K562 (cell line): ENCODE measurements around the gene RSF1. TPM values are rescaled to one million over a fixed set of nuclear protein-coding genes. Genes with fewer than 3 reads are reported as not detected.

ENCODE experiments used
- ATF7 ChIP-seq: fragments of 450-650 bp; IDR thresholded peaks from 2 replicates; pipeline ENCODE4 v1.7.1; 2014; ENCODE audit warnings: mild to moderate bottlenecking, moderate library complexity
- BCL6 ChIP-seq: fragments of 250-450 bp; sonication (Bioruptor Pico); IDR thresholded peaks from 2 replicates; pipeline ENCODE4 v1.4.0; 2020
- CLOCK ChIP-seq: fragments of 250-450 bp; sonication (Bioruptor Pico); IDR thresholded peaks from 2 replicates; pipeline ENCODE4 v1.4.0; 2020; ENCODE audit warnings: mild to moderate bottlenecking, moderate library complexity, borderline replicate concordance
- GATA2 ChIP-seq: sonication (generic); formaldehyde crosslinking; IDR thresholded peaks from 2 replicates; pipeline ENCODE4 v1.4.0; 2020; ENCODE audit warnings: mild to moderate bottlenecking, missing genetic modification reagents
- GATAD2A ChIP-seq: fragments of 450-650 bp; IDR thresholded peaks from 2 replicates; pipeline ENCODE4 v1.6.1; 2017
- HMGN3 ChIP-seq: IDR thresholded peaks from 2 replicates; pipeline ENCODE4 v1.6.1; 2011; ENCODE audit warnings: borderline replicate concordance, low read depth, mild to moderate bottlenecking, mixed read lengths, low read length; ENCODE audit not compliant: insufficient read length; ENCODE audit errors: extremely low read depth
- POLR2H ChIP-seq: IDR thresholded peaks from 2 replicates; pipeline ENCODE4 v1.6.1; 2016; ENCODE audit warnings: missing genetic modification characterization, low read depth, mild to moderate bottlenecking, control low read depth, missing compliant biosample characterization, moderate library complexity
- RBM14 ChIP-seq: fragments of 200-400 bp; formaldehyde crosslinking; IDR thresholded peaks from 2 replicates; pipeline ENCODE4 v1.6.1; 2018; ENCODE audit warnings: low read depth, mild to moderate bottlenecking, low read length, moderate library complexity, borderline replicate concordance; ENCODE audit not compliant: insufficient read depth
- RBM15 ChIP-seq: fragments of 200-400 bp; formaldehyde crosslinking; IDR thresholded peaks from 2 replicates; pipeline ENCODE4 v1.6.1; 2018; ENCODE audit warnings: mild to moderate bottlenecking, low read length, moderate library complexity; ENCODE audit not compliant: insufficient read depth
- SIX5 ChIP-seq, 2 experiments: IDR thresholded peaks; 2 replicates each; pipeline ENCODE4 v1.6.1; 2011; ENCODE audit warnings: low read length in 2 of 2, borderline replicate concordance in 1 of 2, low read depth in 1 of 2, mild to moderate bottlenecking in 1 of 2, moderate library complexity in 1 of 2; ENCODE audit not compliant: insufficient read depth in 1 of 2
- SOX6 ChIP-seq: fragments of 450-650 bp; IDR thresholded peaks from 2 replicates; pipeline ENCODE4 v1.6.1; 2014; ENCODE audit warnings: mild to moderate bottlenecking
- SRSF9 ChIP-seq: fragments of 200-400 bp; formaldehyde crosslinking; IDR thresholded peaks from 2 replicates; pipeline ENCODE4 v1.6.1; 2017; ENCODE audit warnings: low read depth, low read length, borderline replicate concordance
- ZNF134 ChIP-seq: fragments of 250-450 bp; sonication (Bioruptor Pico); conservative IDR thresholded peaks from 2 replicates; pipeline ENCODE4 v1.4.0; 2020
- ZNF239 ChIP-seq: fragments of 250-450 bp; sonication (Bioruptor Pico); IDR thresholded peaks from 2 replicates; pipeline ENCODE4 v1.4.0; 2020; ENCODE audit warnings: mild to moderate bottlenecking
- ZNF253 ChIP-seq: fragments of 250-450 bp; sonication (Bioruptor Pico); conservative IDR thresholded peaks from 2 replicates; pipeline ENCODE4 v1.6.1; 2021; ENCODE audit warnings: mild to moderate bottlenecking
- ZNF347 ChIP-seq: fragments of 450-650 bp; formaldehyde crosslinking; IDR thresholded peaks from 2 replicates; pipeline ENCODE4 v1.4.0; 2020; ENCODE audit warnings: low read depth, mild to moderate bottlenecking, moderate library complexity
- ZNF436 ChIP-seq: fragments of 250-450, 450-650 bp; sonication (Bioruptor Pico); formaldehyde crosslinking; IDR thresholded peaks from 2 replicates; pipeline ENCODE4 v1.7.0; 2020; ENCODE audit warnings: mild to moderate bottlenecking
- ZNF75A ChIP-seq: fragments of 450-650 bp; formaldehyde crosslinking; IDR thresholded peaks from 2 replicates; pipeline ENCODE4 v1.4.0; 2020; ENCODE audit warnings: mild to moderate bottlenecking
- ZNF764 ChIP-seq: fragments of 250-450 bp; sonication (Bioruptor Pico); IDR thresholded peaks from 2 replicates; pipeline ENCODE4 v1.4.0; 2020; ENCODE audit warnings: low read depth, mild to moderate bottlenecking, moderate library complexity
- polyA plus RNA-seq, 8 experiments: library from polyadenylated mRNA; depleted of rRNA in 4 of 8; stranded (reverse) in 5 of 8; unstranded in 3 of 8; fragments of >200 nt; fragmentation: Nextera tagmentation in 2 of 8; fragmentation: Illumina TruSeq in 1 of 8; extraction: Ambion mirVana in 2 of 8; extraction: Trizol in 1 of 8; gene quantifications; 2 replicates each; pipeline versions ENCODE4 v1.2.1 to v1.2.3, GENCODE V29; 2011 to 2014; ENCODE audit warnings: inconsistent platforms in 1 of 8, missing spikeins in 1 of 8
- total RNA-seq, 7 experiments: library from RNA; depleted of rRNA in 6 of 7; stranded (reverse); fragments of >200 nt in 6 of 7; fragmentation: Illumina TruSeq in 2 of 7; extraction: Trizol in 2 of 7; gene quantifications; 2 replicates each; pipeline versions ENCODE4 v1.2.1 to v1.2.3, GENCODE V29; 2011 to 2021; ENCODE audit warnings: low replicate concordance in 1 of 7
- TF ChIP-seq, protein P1 (sequence below), 3 experiments: fragments of 200-800 bp in 1 of 3; fragments of 250-450 bp in 1 of 3; fragments of 450-650 bp in 1 of 3; sonication (Bioruptor Pico) in 1 of 3; sonication (Bioruptor generic) in 1 of 3; formaldehyde crosslinking in 1 of 3; IDR thresholded peaks; 2 replicates each; pipeline versions ENCODE4 v1.6.1 to v1.8.0; 2016 to 2022; ENCODE audit warnings: mild to moderate bottlenecking in 2 of 3, missing genetic modification characterization in 2 of 3, missing compliant biosample characterization in 1 of 3, moderate library complexity in 1 of 3
- TF ChIP-seq, protein P2 (sequence below): fragments of 450-650 bp; IDR thresholded peaks from 2 replicates; pipeline ENCODE4 v1.6.1; 2016; ENCODE audit warnings: low read depth, mild to moderate bottlenecking, moderate library complexity

RSF1 gene
- total and polyA plus RNA-seq, 9 of the 15 experiments (the other 6 are each of a cell fraction or from before 2014, with no cell fraction given), result 9.7 to 63.6 (median 42.8) TPM

DNA sequence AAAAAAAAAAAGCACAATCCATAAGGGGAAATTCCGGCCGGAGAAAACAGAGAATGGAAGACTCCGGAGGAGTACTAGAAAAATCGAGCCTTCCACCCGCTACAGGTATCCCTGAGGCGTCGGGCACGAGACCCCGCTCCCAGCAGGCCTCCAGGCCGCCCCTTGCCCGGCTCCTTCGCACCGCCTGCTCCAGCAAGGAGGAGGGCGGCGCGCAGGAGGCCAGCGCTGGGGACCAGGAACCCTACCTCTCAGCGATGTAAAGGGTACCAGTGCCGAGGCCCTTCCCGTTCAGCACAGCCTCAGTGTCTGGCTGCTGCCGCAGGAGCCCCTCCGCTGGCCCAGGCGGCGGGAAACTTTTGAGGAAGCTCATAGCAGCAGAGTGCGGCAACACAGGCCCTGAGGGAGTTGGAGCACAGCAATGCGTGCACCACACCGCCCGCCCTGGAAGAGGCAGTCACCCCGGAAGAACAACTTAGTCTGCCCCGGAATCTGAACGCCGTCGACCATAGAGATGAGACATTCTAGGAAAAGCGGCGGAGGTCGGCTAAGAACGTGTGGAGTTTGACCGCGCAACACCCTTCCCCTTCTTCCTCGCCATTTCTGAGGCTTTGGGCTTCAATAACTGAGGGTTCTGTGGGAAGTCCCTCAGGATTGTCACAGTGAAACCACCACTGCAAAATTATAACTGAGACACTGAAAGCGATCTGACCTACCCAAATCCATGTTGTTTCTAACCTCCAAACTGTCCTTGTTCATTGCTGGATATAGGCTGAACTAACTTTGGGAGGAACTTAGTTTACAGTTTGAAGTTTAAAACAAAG lies 183.0 kb downstream of the RSF1 start, which contains the start of gene CLNS1A (continued):
- 0 out of 2 replicates have a peak, but pooled peaks have one; percentile 31 for TF ChIP-seq ZNF134 (CRISPR knock-in tag)
- TF ChIP-seq GATAD2A, result no peak
- no peak for TF ChIP-seq GATA2 (CRISPR knock-in tag)
- TF ChIP-seq SRSF9, result no peak
- TF ChIP-seq ZNF764 (CRISPR knock-in tag), result no peak
- TF ChIP-seq, protein P1, sequence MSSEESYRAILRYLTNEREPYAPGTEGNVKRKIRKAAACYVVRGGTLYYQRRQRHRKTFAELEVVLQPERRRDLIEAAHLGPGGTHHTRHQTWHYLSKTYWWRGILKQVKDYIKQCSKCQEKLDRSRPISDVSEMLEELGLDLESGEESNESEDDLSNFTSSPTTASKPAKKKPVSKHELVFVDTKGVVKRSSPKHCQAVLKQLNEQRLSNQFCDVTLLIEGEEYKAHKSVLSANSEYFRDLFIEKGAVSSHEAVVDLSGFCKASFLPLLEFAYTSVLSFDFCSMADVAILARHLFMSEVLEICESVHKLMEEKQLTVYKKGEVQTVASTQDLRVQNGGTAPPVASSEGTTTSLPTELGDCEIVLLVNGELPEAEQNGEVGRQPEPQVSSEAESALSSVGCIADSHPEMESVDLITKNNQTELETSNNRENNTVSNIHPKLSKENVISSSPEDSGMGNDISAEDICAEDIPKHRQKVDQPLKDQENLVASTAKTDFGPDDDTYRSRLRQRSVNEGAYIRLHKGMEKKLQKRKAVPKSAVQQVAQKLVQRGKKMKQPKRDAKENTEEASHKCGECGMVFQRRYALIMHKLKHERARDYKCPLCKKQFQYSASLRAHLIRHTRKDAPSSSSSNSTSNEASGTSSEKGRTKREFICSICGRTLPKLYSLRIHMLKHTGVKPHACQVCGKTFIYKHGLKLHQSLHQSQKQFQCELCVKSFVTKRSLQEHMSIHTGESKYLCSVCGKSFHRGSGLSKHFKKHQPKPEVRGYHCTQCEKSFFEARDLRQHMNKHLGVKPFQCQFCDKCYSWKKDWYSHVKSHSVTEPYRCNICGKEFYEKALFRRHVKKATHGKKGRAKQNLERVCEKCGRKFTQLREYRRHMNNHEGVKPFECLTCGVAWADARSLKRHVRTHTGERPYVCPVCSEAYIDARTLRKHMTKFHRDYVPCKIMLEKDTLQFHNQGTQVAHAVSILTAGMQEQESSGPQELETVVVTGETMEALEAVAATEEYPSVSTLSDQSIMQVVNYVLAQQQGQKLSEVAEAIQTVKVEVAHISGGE (CRISPR knock-in tag; IDR thresholded peaks at IDR 0.05), result peak in 1 of 3 experiments; percentile 79; a peak in 3 of 6 replicates
- no peak for TF ChIP-seq RBM15
- peak; percentile 40 for TF ChIP-seq HMGN3
- TF ChIP-seq CLOCK (CRISPR knock-in tag), result no peak
- TF ChIP-seq ZNF253 (CRISPR knock-in tag), result no peak
- TF ChIP-seq SOX6, result peak; percentile 55; the same call in 1 of the 2 replicates
- TF ChIP-seq ZNF239 (CRISPR knock-in tag), result no peak
- TF ChIP-seq SIX5 (IDR thresholded peaks at IDR 0.05; ENCODE audit: borderline replicate concordance in 1 of 2, insufficient read depth in 1 of 2, low read depth in 1 of 2, low read length in 2 of 2), result peak; percentile 39 to 46; a peak in 2 of 4 replicates
- TF ChIP-seq, protein P2, sequence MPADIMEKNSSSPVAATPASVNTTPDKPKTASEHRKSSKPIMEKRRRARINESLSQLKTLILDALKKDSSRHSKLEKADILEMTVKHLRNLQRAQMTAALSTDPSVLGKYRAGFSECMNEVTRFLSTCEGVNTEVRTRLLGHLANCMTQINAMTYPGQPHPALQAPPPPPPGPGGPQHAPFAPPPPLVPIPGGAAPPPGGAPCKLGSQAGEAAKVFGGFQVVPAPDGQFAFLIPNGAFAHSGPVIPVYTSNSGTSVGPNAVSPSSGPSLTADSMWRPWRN, result no peak
- TF ChIP-seq ATF7, result peak; percentile 83
- TF ChIP-seq ZNF436, result no peak
- no peak for TF ChIP-seq ZNF347 (CRISPR knock-in tag)
- TF ChIP-seq POLR2H (tag), result peak; percentile 91
- TF ChIP-seq RBM14, result no peak
- TF ChIP-seq BCL6 (CRISPR knock-in tag), result no peak
- no peak for TF ChIP-seq ZNF75A (CRISPR knock-in tag)
